ENCODE measurements around the gene GBP1.
"Not testable (repeated sequence)": the region's sequence is repeated elsewhere in the genome, so short reads cannot be mapped to it uniquely, and the experiment has no call there.

Gene GBP1

DNA sequence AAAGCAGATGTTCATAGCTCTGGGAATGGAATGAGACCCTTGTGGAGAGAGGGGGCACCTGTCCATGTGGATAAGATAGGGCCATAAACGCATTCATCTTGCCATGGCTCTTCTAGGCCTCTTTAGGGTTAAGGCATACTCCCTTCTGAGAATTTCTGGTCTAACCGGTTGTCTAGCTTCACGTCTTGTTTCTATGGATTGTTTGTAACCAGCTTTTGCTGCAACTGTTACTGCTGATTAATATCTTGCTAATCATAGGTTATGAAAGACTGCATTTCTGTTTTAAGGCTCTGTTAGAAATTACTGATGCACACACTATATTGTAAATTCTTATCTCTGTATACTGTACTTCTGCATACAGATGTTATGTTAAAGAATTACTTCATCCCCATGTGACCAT lies 46.7 kb downstream of the GBP1 start:
- in situ Hi-C loops (cut with MboI; ENCODE audit: low sequenced_read_pairs), result not testable (repeated sequence)

DNA sequence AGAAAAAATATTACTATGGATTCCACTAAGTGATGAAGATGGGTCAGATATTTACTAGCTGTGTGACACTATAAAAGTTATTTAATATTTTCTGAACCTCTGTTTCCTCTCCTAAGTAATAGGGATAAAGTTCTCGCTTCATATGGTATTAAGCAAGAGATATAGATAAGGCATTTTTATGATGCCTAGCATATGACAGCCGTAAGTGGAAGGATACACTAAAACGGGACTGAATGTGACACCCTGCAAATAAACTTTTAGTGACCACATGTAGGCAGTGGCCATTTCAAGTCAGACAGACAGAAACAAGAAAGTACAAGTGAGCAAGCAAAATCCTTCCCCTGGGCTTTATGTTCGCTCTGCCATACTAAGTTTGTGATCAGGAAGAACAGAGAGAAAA lies 56.5 kb downstream of the GBP1 start:
- in situ Hi-C loops (cut with MboI; ENCODE audit: low sequenced_read_pairs), result loop anchor here (10.0 kb wide), 1 partner anchor 346 kb away; no protein-coding TSS in a partner anchor

DNA sequence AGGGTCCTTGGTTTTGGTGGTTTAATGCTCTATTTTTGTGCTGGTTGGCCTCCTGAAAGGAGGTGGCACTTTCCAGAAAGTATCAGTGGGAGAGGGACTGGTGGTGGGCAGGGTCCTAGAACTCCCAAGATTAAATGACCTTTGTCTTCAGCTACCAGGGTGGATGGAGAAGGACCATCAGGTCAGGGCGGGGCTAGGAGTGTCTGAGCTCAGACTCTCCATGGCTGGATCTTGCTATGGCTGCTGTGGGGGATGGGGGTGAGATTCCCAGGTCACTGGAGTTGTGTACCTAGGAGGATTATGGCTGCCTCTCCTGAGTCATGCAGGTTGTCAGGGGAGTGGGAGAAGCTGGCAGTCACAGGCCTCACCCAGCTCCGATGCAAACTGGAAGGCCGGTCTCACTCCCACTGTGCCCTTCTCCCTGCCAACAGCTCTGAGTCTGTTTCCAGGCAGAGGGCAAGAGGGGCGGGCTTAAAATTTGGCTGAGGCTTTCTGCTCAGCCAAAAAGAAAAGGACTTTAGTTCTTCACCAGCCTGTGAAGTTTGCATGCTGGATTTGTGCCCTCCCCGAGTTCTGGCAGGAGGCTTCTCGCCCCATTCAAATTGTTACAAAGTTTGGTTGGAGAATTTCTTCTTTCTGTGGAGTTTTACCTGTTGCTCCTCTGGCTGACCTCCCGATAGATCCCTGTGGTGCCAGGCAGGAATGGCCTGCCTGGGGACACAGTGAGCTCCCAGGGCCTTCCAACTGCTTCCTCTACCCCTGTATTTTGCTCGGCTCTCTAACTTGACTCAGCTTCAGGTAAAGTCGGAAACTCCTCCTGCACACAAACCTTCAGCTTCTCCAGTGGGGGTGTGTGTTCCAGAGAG lies 59.5 kb downstream of the GBP1 start:
- in situ Hi-C loops (cut with MboI; ENCODE audit: low sequenced_read_pairs), result loop anchor here (10.0 kb wide), 1 partner anchor 349 kb away; no protein-coding TSS in a partner anchor

Measured in HL-60/S4 treated with retinoic acid at 250 ng/mL for 4 days and 3 days (cell line).